T-helper 2 cell treated with Interferon-gamma antibody and Interleukin-4, amounts not matched to agents 100 ng/mL and 5 ng/mL, for 36 hours (primary cell): ENCODE data around the gene PRM1. TPM values are rescaled to one million over a fixed set of nuclear protein-coding genes. Genes with fewer than 3 reads are reported as not detected.
"Not testable (repeated sequence)": the region's sequence is repeated elsewhere in the genome, so short reads cannot be mapped to it uniquely, and the experiment has no call there.

Experiments used
- intact Hi-C: fragments of 100-400 bp; cut with micrococcal nuclease; formaldehyde crosslinking; loops from one replicate; pipeline ENCODE4 v1.15.1; 2023
- total RNA-seq: library from RNA; stranded (reverse); gene quantifications from 2 replicates; pipeline ENCODE4 v1.2.3, GENCODE V29; 2022

Gene PRM1
- total RNA-seq, 1 donor from 2014 or later = not detected

- intact Hi-C loops = no loop called here
Observed at GRCh38 chr16:11314309-11314894, 33.3 kb upstream of the PRM1 start.

- intact Hi-C loops = no loop called here
Observed at GRCh38 chr16:11313493-11314308, 32.6 kb upstream of the PRM1 start.

GRCh38 chr16:11312718-11313492 lies 31.8 kb upstream of the PRM1 start:
- intact Hi-C loops = no loop called here

- intact Hi-C loops = loop anchor here (1.0 to 2.0 kb wide), 3 partner anchors 18 to 54 kb away; partner anchors contain the start of gene SOCS1
Observed at GRCh38 chr16:11310997-11311561, 29.9 kb upstream of the PRM1 start.

GRCh38 chr16:11310634-11310977 lies 29.5 kb upstream of the PRM1 start:
- intact Hi-C loops = loop anchor here (2.0 kb wide), 2 partner anchors 18 to 54 kb away; partner anchors contain the start of gene SOCS1

GRCh38 chr16:11309895-11310633 lies 28.9 kb upstream of the PRM1 start:
- intact Hi-C loops = loop anchor here (2.0 kb wide), 2 partner anchors 19 to 53 kb away; partner anchors contain the start of gene SOCS1

- intact Hi-C loops = no loop called here
Observed at GRCh38 chr16:11308493-11309283, 27.6 kb upstream of the PRM1 start.

GRCh38 chr16:11307639-11308492 lies 26.7 kb upstream of the PRM1 start:
- intact Hi-C loops = no loop called here

GRCh38 chr16:11306997-11307638 lies 26.0 kb upstream of the PRM1 start:
- intact Hi-C loops = no loop called here

GRCh38 chr16:11306381-11306780 lies 25.3 kb upstream of the PRM1 start:
- intact Hi-C loops = no loop called here

GRCh38 chr16:11303405-11304138 lies 22.4 kb upstream of the PRM1 start:
- intact Hi-C loops = no loop called here

- intact Hi-C loops = no loop called here
Observed at GRCh38 chr16:11302977-11303376, 21.8 kb upstream of the PRM1 start.

GRCh38 chr16:11301645-11302501 lies 20.7 kb upstream of the PRM1 start:
- intact Hi-C loops = no loop called here

- intact Hi-C loops = no loop called here
Observed at GRCh38 chr16:11300560-11300892, 19.4 kb upstream of the PRM1 start.

- intact Hi-C loops = no loop called here
Observed at GRCh38 chr16:11299865-11300559, 18.9 kb upstream of the PRM1 start.

- intact Hi-C loops = not testable (repeated sequence)
Observed at GRCh38 chr16:11298950-11299547, 17.9 kb upstream of the PRM1 start.
